ENCODE measurements around the gene PPP1R1B.

The PPP1R1B gene

GRCh38 chr17:39663688-39664580 lies 37.2 kb downstream of the PPP1R1B start:
- no peak overlapping the region for H3K4me3 ChIP-seq (replicated peaks; ENCODE audit: low read depth, low read length)
- TF ChIP-seq CTCF (IDR thresholded peaks at IDR 0.05; ENCODE audit: insufficient read depth, low read length, poor library complexity, severe bottlenecking) = no peak
- peaks cover 27% of the 10 kb centered on the region for H3K36me3 ChIP-seq (ENCODE audit: control insufficient read depth, insufficient read depth, low read length)
- H3K27me3 ChIP-seq (replicated peaks; ENCODE audit: control insufficient read depth, insufficient read depth, low read length) = no peaks in the 10 kb centered on the region; the same call in 1 of the 2 replicates
- no peak for DNase-seq (ENCODE audit: extremely low read depth, insufficient read length)

GRCh38 chr17:39664581-39665561 lies 38.1 kb downstream of the PPP1R1B start, which contains the start of gene TCAP:
Gene TCAP (plus strand): TSS chr17:39665349. CDS start chr17:39665360, 11 bp downstream.
- Histone ChIP-seq H3K4me3 (replicated peaks; ENCODE audit: low read depth, low read length) (no peak within 1 kb of the TSS), H3K36me3 (ENCODE audit: control insufficient read depth, insufficient read depth, low read length) (peaks cover 25% of the 10 kb centered on the region), H3K27me3 (replicated peaks; ENCODE audit: control insufficient read depth, insufficient read depth, low read length) (no peaks in the 10 kb centered on the region; the same call in 1 of the 2 replicates)
- DNase-seq (ENCODE audit: extremely low read depth, insufficient read length) = no peak
- TF ChIP-seq CTCF (IDR thresholded peaks at IDR 0.05; ENCODE audit: insufficient read depth, low read length, poor library complexity, severe bottlenecking) = no peak

GRCh38 chr17:39665642-39666224 lies 39.0 kb downstream of the PPP1R1B start:
- Histone ChIP-seq H3K27me3 (replicated peaks; ENCODE audit: control insufficient read depth, insufficient read depth, low read length) (no peaks in the 10 kb centered on the region; the same call in 1 of the 2 replicates), H3K36me3 (ENCODE audit: control insufficient read depth, insufficient read depth, low read length) (peaks cover 18% of the 10 kb centered on the region), H3K4me3 (replicated peaks; ENCODE audit: low read depth, low read length) (no peak overlapping the region)
- no peak for DNase-seq (ENCODE audit: extremely low read depth, insufficient read length)
- TF ChIP-seq CTCF (IDR thresholded peaks at IDR 0.05; ENCODE audit: insufficient read depth, low read length, poor library complexity, severe bottlenecking) = peak; percentile 26

- no peak for TF ChIP-seq CTCF (IDR thresholded peaks at IDR 0.05; ENCODE audit: insufficient read depth, low read length, poor library complexity, severe bottlenecking)
- Histone ChIP-seq H3K27me3 (replicated peaks; ENCODE audit: control insufficient read depth, insufficient read depth, low read length) (no peaks in the 10 kb centered on the region; the same call in 1 of the 2 replicates), H3K4me3 (replicated peaks; ENCODE audit: low read depth, low read length) (no peak overlapping the region), H3K36me3 (ENCODE audit: control insufficient read depth, insufficient read depth, low read length) (peaks cover 13% of the 10 kb centered on the region)
- DNase-seq (ENCODE audit: extremely low read depth, insufficient read length) = no peak
Observed at GRCh38 chr17:39666231-39666600, 39.5 kb downstream of the PPP1R1B start.

GRCh38 chr17:39666601-39667261 lies 40.0 kb downstream of the PPP1R1B start:
- no peak for DNase-seq (ENCODE audit: extremely low read depth, insufficient read length)
- Histone ChIP-seq H3K36me3 (ENCODE audit: control insufficient read depth, insufficient read depth, low read length) (peaks cover 8% of the 10 kb centered on the region), H3K27me3 (replicated peaks; ENCODE audit: control insufficient read depth, insufficient read depth, low read length) (no peaks in the 10 kb centered on the region; the same call in 1 of the 2 replicates), H3K4me3 (replicated peaks; ENCODE audit: low read depth, low read length) (no peak overlapping the region)
- TF ChIP-seq CTCF (IDR thresholded peaks at IDR 0.05; ENCODE audit: insufficient read depth, low read length, poor library complexity, severe bottlenecking) = no peak
